Hypothalamus (tissue), 51 donors: ENCODE results near the gene CCDC24.

Source experiments
- DNase-seq, 51 donors: peaks; one replicate each; lab custom pipeline; 2025; lab: John Stamatoyannopoulos, UW

The CCDC24 gene

GRCh38 chr1:43995984-43996732, 4.8 kb downstream of the CCDC24 start:
- DNase-seq = peak in 13 of 51 donors; percentile 11 to 46 (median 31)

- DNase-seq = no peak
These were observed 5.3 kb downstream of the CCDC24 start for GRCh38 chr1:43996733-43997115.

GRCh38 chr1:43997295-43997999, 6.0 kb downstream of the CCDC24 start:
- DNase-seq = no peak

- no peak for DNase-seq
These were observed 6.6 kb downstream of the CCDC24 start for GRCh38 chr1:43998000-43998378.

GRCh38 chr1:43999455-43999854, 8.1 kb downstream of the CCDC24 start:
- peak in 17 of 51 donors; percentile 10 to 47 (median 27) for DNase-seq

- DNase-seq = no peak
These were observed 8.8 kb downstream of the CCDC24 start for GRCh38 chr1:44000122-44000665.

GRCh38 chr1:44002165-44002564, 10.8 kb downstream of the CCDC24 start:
- no peak for DNase-seq

- no peak for DNase-seq
These were observed 11.3 kb downstream of the CCDC24 start for GRCh38 chr1:44002606-44003157.

GRCh38 chr1:44008259-44008658, 16.9 kb downstream of the CCDC24 start:
- DNase-seq = no peak

- DNase-seq = peak in 50 of 51 donors; percentile 13 to 94 (median 82)
These were observed 19.6 kb downstream of the CCDC24 start for GRCh38 chr1:44010935-44011471.

GRCh38 chr1:44012404-44012803, 21.0 kb downstream of the CCDC24 start:
- DNase-seq = peak in 1 of 51 donors; percentile 28

GRCh38 chr1:44012941-44013609, 21.7 kb downstream of the CCDC24 start:
- peak in 16 of 51 donors; percentile 11 to 63 (median 42) for DNase-seq

- peak in 20 of 51 donors; percentile 20 to 73 (median 36) for DNase-seq
These were observed 22.6 kb downstream of the CCDC24 start for GRCh38 chr1:44013949-44014348.

- DNase-seq = peak in 7 of 51 donors; percentile 26 to 72 (median 43)
These were observed 23.1 kb downstream of the CCDC24 start for GRCh38 chr1:44014365-44015104.

- DNase-seq = peak in 8 of 51 donors; percentile 15 to 41 (median 22)
These were observed 23.8 kb downstream of the CCDC24 start for GRCh38 chr1:44015206-44015605.

- peak in 30 of 51 donors; percentile 28 to 76 (median 54) for DNase-seq
These were observed 24.9 kb downstream of the CCDC24 start for GRCh38 chr1:44016041-44016889.

- DNase-seq = peak in 27 of 51 donors; percentile 34 to 72 (median 48)
These were observed 25.5 kb downstream of the CCDC24 start for GRCh38 chr1:44016890-44017400.

- DNase-seq = peak in 37 of 51 donors; percentile 25 to 81 (median 59)
These were observed 28.1 kb downstream of the CCDC24 start for GRCh38 chr1:44019466-44019948.
